ENCODE results near the gene ETFA.

The ETFA gene

DNA sequence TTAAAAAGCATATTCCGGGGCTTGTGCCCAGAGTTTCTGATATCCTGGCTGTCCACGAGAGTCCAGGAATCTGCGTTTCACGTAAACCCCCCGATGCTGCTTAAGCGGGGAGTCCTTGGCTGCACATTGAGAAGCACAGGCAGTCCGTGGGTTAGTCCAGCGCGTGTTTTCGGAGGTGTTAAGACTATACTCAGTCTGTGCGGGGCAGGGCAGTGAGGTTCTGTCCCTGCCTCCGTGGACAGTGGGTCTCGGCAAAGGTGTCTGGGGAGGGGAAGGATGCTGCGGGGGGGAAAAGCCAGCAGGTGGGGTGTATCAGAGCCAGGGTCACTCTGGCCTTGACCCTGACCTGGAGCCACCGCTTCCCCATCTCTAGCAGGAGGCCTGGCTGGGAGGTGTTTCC is 145.3 kb downstream of the ETFA start:
- H3K36me3 ChIP-seq (replicated peaks; ENCODE audit: insufficient read depth, low read length), result no peaks in the 10 kb centered on the region
- no peaks in the 10 kb centered on the region for H4K20me1 ChIP-seq (ENCODE audit: insufficient read depth, low read length)
- H3K79me2 ChIP-seq (ENCODE audit: low read length), result no peaks in the 10 kb centered on the region
- no peaks in the 10 kb centered on the region for H3K9me2 ChIP-seq (replicated peaks; ENCODE audit: insufficient read depth, low read length)
- no peaks in the 10 kb centered on the region for H3K27me3 ChIP-seq (replicated peaks; ENCODE audit: insufficient read depth, low read length)
- H3K9me3 ChIP-seq (replicated peaks; ENCODE audit: insufficient read depth, low read length), result no peaks in the 10 kb centered on the region
- no peak overlapping the region for H3K27ac ChIP-seq (ENCODE audit: low read length)
- no peaks in the 10 kb centered on the region for H3F3A ChIP-seq (ENCODE audit: insufficient read depth, low read length)
- no peaks in the 10 kb centered on the region for H3K4me1 ChIP-seq (ENCODE audit: low read length)
- no peak overlapping the region for H3K4me3 ChIP-seq (ENCODE audit: low read length)
- no peak overlapping the region for H2AFZ ChIP-seq (ENCODE audit: low read length)
- no peak for TF ChIP-seq EZH2phosphoT487 (IDR thresholded peaks at IDR 0.05; ENCODE audit: low read length)
- no peak for TF ChIP-seq CTCF (IDR thresholded peaks at IDR 0.05; ENCODE audit: low read length)
- no peak for TF ChIP-seq EZH2 (optimal IDR thresholded peaks at IDR 0.05; ENCODE audit: low read depth, low read length)
- H3K4me2 ChIP-seq (ENCODE audit: low read depth, low read length), result no peak overlapping the region
- H3K9ac ChIP-seq (ENCODE audit: low read length), result no peak overlapping the region
- no peak for DNase-seq
